Glutamatergic neuron (in vitro differentiated cells): Measurements from ENCODE around the gene HEATR1. TPM values are rescaled to one million over a fixed set of nuclear protein-coding genes. Genes with fewer than 3 reads are reported as not detected.

Source experiments
- DNase-seq: peaks from one replicate; pipeline ENCODE4 v3.0.0; 2022
- H3K27ac Mint-ChIP-seq: one replicate; pipeline ENCODE4 v1.8.0; 2020; ENCODE audit warnings: mild to moderate bottlenecking, mixed read lengths, inconsistent platforms; ENCODE audit not compliant: unreplicated experiment
- H3K27me3 Mint-ChIP-seq: one replicate; pipeline ENCODE4 v1.8.0; 2020; ENCODE audit warnings: mild to moderate bottlenecking, moderate library complexity, mixed read lengths, inconsistent platforms; ENCODE audit not compliant: unreplicated experiment
- H3K36me3 Mint-ChIP-seq: one replicate; pipeline ENCODE4 v1.8.0; 2020; ENCODE audit warnings: mild to moderate bottlenecking, mixed read lengths, inconsistent platforms; ENCODE audit not compliant: unreplicated experiment
- H3K4me1 Mint-ChIP-seq: one replicate; pipeline ENCODE4 v1.8.0; 2020; ENCODE audit warnings: mild to moderate bottlenecking, low read depth, mixed read lengths, inconsistent platforms; ENCODE audit not compliant: unreplicated experiment
- H3K4me3 Mint-ChIP-seq: one replicate; pipeline ENCODE4 v1.8.0; 2020; ENCODE audit warnings: mild to moderate bottlenecking, mixed read lengths, inconsistent platforms; ENCODE audit not compliant: unreplicated experiment
- H3K9me3 Mint-ChIP-seq: one replicate; pipeline ENCODE4 v1.8.0; 2020; ENCODE audit warnings: mild to moderate bottlenecking, moderate library complexity, mixed read lengths, inconsistent platforms; ENCODE audit not compliant: unreplicated experiment
- total RNA-seq: library from RNA; stranded (reverse); fragmentation: NEBNext Ultra II Directional; extraction: Animal tissue kit (Norgen Biotek cat#: 25700); gene quantifications from one replicate; pipeline ENCODE4 v1.2.1, GENCODE V29; 2021; ENCODE audit not compliant: unreplicated experiment
- TF ChIP-seq, protein P1 (sequence below): fragments of 200-600 bp; sonication (generic); IDR thresholded peaks from one replicate; pipeline ENCODE4 v1.5.0; 2021; ENCODE audit not compliant: partially characterized antibody, unreplicated experiment

Gene HEATR1
- total RNA-seq, 1 donor from 2014 or later = 31.7 TPM

DNA sequence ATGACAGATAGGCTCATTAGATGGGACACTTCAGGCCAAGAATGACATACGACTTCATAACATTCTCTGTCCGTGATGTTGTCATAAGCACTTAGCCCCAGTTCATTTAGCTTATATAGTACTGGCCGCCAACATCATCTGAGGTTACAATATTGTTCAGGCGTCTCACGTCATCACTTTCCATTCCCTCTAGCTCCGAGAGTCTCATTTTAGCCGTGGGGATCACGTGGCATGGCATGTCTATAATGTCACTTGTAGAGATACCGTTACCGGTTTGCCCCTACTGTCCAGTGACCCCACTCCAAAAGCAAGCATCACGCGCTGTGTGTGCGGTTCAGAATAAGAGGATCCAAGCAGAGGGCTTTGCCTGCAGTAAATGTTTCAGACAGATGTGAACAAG, 34.6 kb upstream of the HEATR1 start:
- DNase-seq = no peak
- H3K27me3 Mint-ChIP-seq = peaks cover 3% of the 10 kb centered on the region
- peaks cover 7% of the 10 kb centered on the region for H3K36me3 Mint-ChIP-seq
- no peak overlapping the region for H3K27ac Mint-ChIP-seq
- H3K9me3 Mint-ChIP-seq = no peaks in the 10 kb centered on the region
- H3K4me1 Mint-ChIP-seq = no peaks in the 10 kb centered on the region
- TF ChIP-seq, protein P1, sequence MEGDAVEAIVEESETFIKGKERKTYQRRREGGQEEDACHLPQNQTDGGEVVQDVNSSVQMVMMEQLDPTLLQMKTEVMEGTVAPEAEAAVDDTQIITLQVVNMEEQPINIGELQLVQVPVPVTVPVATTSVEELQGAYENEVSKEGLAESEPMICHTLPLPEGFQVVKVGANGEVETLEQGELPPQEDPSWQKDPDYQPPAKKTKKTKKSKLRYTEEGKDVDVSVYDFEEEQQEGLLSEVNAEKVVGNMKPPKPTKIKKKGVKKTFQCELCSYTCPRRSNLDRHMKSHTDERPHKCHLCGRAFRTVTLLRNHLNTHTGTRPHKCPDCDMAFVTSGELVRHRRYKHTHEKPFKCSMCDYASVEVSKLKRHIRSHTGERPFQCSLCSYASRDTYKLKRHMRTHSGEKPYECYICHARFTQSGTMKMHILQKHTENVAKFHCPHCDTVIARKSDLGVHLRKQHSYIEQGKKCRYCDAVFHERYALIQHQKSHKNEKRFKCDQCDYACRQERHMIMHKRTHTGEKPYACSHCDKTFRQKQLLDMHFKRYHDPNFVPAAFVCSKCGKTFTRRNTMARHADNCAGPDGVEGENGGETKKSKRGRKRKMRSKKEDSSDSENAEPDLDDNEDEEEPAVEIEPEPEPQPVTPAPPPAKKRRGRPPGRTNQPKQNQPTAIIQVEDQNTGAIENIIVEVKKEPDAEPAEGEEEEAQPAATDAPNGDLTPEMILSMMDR = no peak
- H3K4me3 Mint-ChIP-seq = no peak overlapping the region

DNA sequence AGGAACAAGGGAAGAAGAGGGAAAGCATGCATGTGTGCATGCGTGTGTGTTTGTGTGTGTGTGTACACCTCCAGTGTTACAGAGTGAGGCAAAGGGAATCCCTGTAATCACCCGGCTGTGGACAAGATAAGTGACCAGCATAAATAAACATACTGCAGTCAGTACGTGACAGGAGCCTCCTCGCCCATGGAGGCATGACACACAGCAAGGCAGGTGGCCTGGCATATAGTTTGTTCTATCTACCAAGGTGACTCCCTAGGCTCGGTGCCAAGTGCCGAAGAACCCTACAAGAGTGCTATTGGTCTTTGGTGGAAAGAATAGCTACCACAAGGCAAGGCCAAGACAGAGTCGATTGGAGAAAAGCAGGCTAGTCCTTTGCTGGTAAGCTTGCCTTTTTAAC, 31.7 kb upstream of the HEATR1 start:
- TF ChIP-seq, protein P1 = no peak
- Mint-ChIP-seq H3K4me3 (no peak overlapping the region), H3K27me3 (peaks cover 3% of the 10 kb centered on the region), H3K27ac (no peak overlapping the region), H3K4me1 (no peaks in the 10 kb centered on the region), H3K36me3 (peaks cover 7% of the 10 kb centered on the region), H3K9me3 (no peaks in the 10 kb centered on the region)
- no peak for DNase-seq

DNA sequence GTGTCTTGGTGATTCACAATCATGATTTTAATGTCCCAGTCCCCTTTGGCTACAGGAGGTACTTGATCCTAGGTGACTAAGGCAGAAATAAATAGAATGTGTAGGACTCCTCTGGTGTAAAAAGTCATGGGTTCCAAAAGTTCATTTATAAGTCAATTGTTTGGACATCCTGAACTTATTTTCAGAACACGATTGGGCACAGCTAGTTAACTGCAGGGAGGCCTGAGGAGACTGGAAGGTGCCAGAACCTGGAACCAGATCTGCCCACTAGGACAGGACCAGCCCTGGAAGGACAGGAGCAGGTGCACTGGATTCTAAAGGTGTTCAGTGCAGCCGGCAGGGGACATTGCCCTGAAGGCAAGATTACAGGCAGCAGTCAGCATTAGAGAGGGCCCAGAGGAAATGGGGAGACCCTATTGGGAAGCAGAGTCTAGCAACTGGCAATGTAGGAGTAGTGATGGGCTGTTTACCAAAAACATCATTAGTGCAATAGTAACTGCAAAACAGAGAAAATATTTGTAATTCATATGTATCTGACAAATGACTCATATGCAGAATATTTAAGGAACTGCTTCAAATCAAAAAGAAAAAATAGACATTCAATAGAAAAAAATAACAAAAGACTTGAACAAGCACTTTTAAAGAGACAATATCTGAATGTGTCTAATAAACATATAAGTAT, 23.6 kb upstream of the HEATR1 start:
- peaks cover 1% of the 10 kb centered on the region for H3K9me3 Mint-ChIP-seq

DNA sequence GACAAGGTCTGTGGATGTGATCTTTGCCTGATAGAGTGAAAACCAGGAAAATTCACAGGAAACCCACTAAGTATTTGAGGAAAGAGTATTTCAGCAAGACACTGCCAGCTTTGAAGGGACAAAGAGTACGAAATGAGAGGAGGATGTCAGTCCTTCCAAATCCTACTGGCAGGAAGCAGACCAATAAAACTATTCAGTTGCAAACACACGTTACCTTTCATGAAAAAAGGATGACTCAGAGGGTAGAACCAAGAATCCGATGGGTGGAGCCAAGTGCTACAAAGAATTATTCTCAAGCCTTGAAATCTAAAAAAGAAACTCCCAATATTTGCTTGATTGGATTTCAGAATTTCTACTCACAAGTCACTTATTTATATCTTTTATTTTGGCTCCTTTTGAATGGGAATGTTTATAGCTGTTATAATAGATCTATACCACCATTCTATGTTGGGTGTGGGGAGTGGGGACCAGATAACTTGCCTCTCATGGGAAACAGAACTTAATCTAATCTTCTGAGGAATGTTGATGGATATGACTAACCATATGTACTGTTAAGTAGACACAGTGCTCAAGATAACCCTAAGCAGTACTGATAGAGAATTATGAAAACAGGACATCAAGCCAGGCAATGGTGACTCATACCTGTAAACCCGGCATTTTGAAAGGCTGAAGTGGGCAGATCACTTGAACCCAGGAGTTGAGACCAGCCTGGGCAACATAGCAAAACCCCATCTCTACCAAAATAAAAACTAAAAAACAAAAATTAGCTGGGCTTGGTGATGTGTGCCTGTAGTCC, 19.3 kb upstream of the HEATR1 start:
- Mint-ChIP-seq H3K27me3 (peaks cover 5% of the 10 kb centered on the region), H3K4me3 (no peak overlapping the region), H3K9me3 (peaks cover 1% of the 10 kb centered on the region), H3K27ac (no peak overlapping the region), H3K4me1 (no peaks in the 10 kb centered on the region), H3K36me3 (no peaks in the 10 kb centered on the region)
- TF ChIP-seq, protein P1 = no peak
- no peak for DNase-seq

More for the DNA sequence above, 23.6 kb upstream of the HEATR1 start:
- Mint-ChIP-seq H3K4me3 (no peak overlapping the region), H3K36me3 (no peaks in the 10 kb centered on the region), H3K27me3 (peaks cover 5% of the 10 kb centered on the region), H3K4me1 (no peaks in the 10 kb centered on the region), H3K27ac (no peak overlapping the region)
- DNase-seq = no peak
- TF ChIP-seq, protein P1 = no peak

DNA sequence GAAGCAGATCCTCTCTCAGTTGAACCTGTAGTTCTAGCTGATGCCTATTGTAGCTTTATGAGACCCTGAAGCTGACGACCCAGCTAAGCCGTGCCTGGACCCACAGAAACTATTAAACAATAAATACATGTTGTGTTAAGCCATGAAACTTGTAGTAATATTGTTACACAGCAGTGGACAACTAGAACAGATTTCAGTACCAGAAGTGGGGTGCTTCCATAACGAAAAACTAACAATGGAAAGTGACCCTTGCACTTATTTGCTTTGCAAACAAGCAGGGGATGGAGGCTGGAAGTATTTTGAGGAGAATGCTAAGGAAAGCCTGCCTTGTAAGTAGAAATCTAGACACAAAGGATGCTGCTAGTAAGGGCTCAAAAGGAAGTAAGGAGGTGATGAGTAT, 18.1 kb upstream of the HEATR1 start:
- peaks cover 1% of the 10 kb centered on the region for H3K9me3 Mint-ChIP-seq
- TF ChIP-seq, protein P1 = no peak
- no peaks in the 10 kb centered on the region for H3K4me1 Mint-ChIP-seq
- H3K4me3 Mint-ChIP-seq = no peak overlapping the region
- peaks cover 2% of the 10 kb centered on the region for H3K27me3 Mint-ChIP-seq
- no peaks in the 10 kb centered on the region for H3K36me3 Mint-ChIP-seq
- DNase-seq = no peak
- no peak overlapping the region for H3K27ac Mint-ChIP-seq
